K562 (cell line): Measurements from ENCODE around the gene PPP4R4. TPM values are rescaled to one million over a fixed set of nuclear protein-coding genes. Genes with fewer than 3 reads are reported as not detected.

ENCODE experiments used
- ATAC-seq: fragments of 200-7000 bp; cut with Tn5 transposase; 3 replicates; pipeline ENCODE4 v1.9.1; 2020; ENCODE audit warnings: moderate library complexity
- BruUV-seq: library from RNA; stranded (reverse); fragments of 400-500 nt; replicated peaks from 2 replicates; lab custom pipeline; 2021; lab: Mats Ljungman, UMichigan
- CTCF ChIA-PET: fragments of 300-600 bp; formaldehyde crosslinking; extraction: SDS; loops from one replicate; lab custom pipeline; 2021; ENCODE audit warnings: low intra/inter-chr PET ratio; lab: Yijun Ruan, JAX
- POLR2A ChIA-PET: fragments of 300-600, 350-650 bp; sonication (Branson Sonifier 250); formaldehyde crosslinking; extraction: SDS; loops from one replicate; lab custom pipeline; 2021; ENCODE audit warnings: antibody characterized with exemption, inconsistent platforms; lab: Yijun Ruan, JAX
- DNase-seq, 4 experiments: peaks; one replicate each; pipeline versions ENCODE4 v3.0.0 to v3.0.0-alpha.2; 2011 to 2018; ENCODE audit warnings: low spot score in 3 of 4, mixed read lengths in 3 of 4; ENCODE audit errors: extremely low read depth in 1 of 4
- FAIRE-seq: peaks from 2 replicates; lab custom pipeline; 2011; peaks lifted over from hg19 to GRCh38; lab: Jason Lieb, UNC
- H2AFZ ChIP-seq: 2 replicates; pipeline ENCODE4 v1.6.0; 2011; ENCODE audit warnings: low read depth, low read length, control low read depth, inconsistent platforms
- H3K27ac ChIP-seq: fragments of 200-600 bp; 3 replicates; pipeline ENCODE4 v1.8.0; 2011; ENCODE audit warnings: low read depth, mild to moderate bottlenecking, control low read depth, inconsistent platforms, low read length, moderate library complexity, mixed read lengths; ENCODE audit errors: extremely low read depth
- H3K27me3 ChIP-seq, 2 experiments: fragments of 300-600 bp in 1 of 2; 2 replicates in 1 of 2; 3 replicates in 1 of 2; pipeline versions ENCODE4 v1.6.0 to v1.8.0; 2011; ENCODE audit warnings: inconsistent platforms in 2 of 2, low read length in 2 of 2, mild to moderate bottlenecking in 1 of 2, mixed read lengths in 1 of 2, moderate library complexity in 1 of 2; ENCODE audit not compliant: control insufficient read depth in 2 of 2, insufficient read depth in 2 of 2
- H3K36me3 ChIP-seq: fragments of 300-600 bp; 3 replicates; pipeline ENCODE4 v1.8.0; 2011; ENCODE audit warnings: mild to moderate bottlenecking, low read length, inconsistent platforms; ENCODE audit not compliant: control insufficient read depth, insufficient read depth
- H3K4me1 ChIP-seq, 2 experiments: fragments of 200-600 bp in 1 of 2; replicated peaks in 1 of 2; 2 replicates in 1 of 2; 3 replicates in 1 of 2; pipeline versions ENCODE4 v1.5.1 to v1.8.0; 2011; ENCODE audit warnings: inconsistent platforms in 2 of 2, low read length in 2 of 2, mild to moderate bottlenecking in 1 of 2, mixed read lengths in 1 of 2, moderate library complexity in 1 of 2; ENCODE audit not compliant: control insufficient read depth in 2 of 2, insufficient read depth in 2 of 2
- H3K4me2 ChIP-seq: 2 replicates; pipeline ENCODE4 v1.6.1; 2011; ENCODE audit warnings: low read length, control low read depth, inconsistent platforms, mixed read lengths; ENCODE audit not compliant: insufficient read depth
- H3K4me3 ChIP-seq: fragments of 200-600 bp; sonication (generic), shearing (Covaris generic); 2 replicates; pipeline ENCODE4 v1.5.1; 2016; ENCODE audit warnings: control low read depth, inconsistent platforms
- H3K79me2 ChIP-seq: fragments of 200-600 bp; 3 replicates; pipeline ENCODE4 v1.8.0; 2011; ENCODE audit warnings: low read length, inconsistent platforms; ENCODE audit not compliant: control insufficient read depth, insufficient read depth
- H3K9ac ChIP-seq, 2 experiments: 2 replicates each; pipeline versions ENCODE4 v1.6.0 to v1.6.1; 2011; ENCODE audit warnings: low read depth in 2 of 2, low read length in 2 of 2, control low read depth in 1 of 2, inconsistent platforms in 1 of 2, mild to moderate bottlenecking in 1 of 2, mixed read lengths in 1 of 2; ENCODE audit not compliant: insufficient read depth in 1 of 2
- H3K9me1 ChIP-seq: one replicate; pipeline ENCODE4 v1.6.0; 2011; ENCODE audit warnings: inconsistent platforms, mild to moderate bottlenecking, low read length, moderate library complexity; ENCODE audit not compliant: control insufficient read depth, insufficient read depth
- H3K9me3 ChIP-seq: replicated peaks from 2 replicates; pipeline ENCODE4 v1.5.1; 2011; ENCODE audit warnings: low read depth, low read length, inconsistent platforms; ENCODE audit not compliant: control insufficient read depth, insufficient read depth
- H4K20me1 ChIP-seq: replicated peaks from 2 replicates; pipeline ENCODE4 v1.6.1; 2011; ENCODE audit warnings: low read length, inconsistent platforms, mixed read lengths; ENCODE audit not compliant: control insufficient read depth, insufficient read depth
- C11orf30 ChIP-seq: fragments of 450-650 bp; IDR thresholded peaks from 2 replicates; pipeline ENCODE4 v1.6.1; 2016; ENCODE audit warnings: low read depth, mild to moderate bottlenecking
- NR3C1 ChIP-seq: sonication (generic); formaldehyde crosslinking; IDR thresholded peaks from 2 replicates; pipeline ENCODE4 v1.8.1; 2022; ENCODE audit warnings: missing genetic modification reagents
- SRSF3 ChIP-seq: fragments of 200-400 bp; formaldehyde crosslinking; IDR thresholded peaks from 2 replicates; pipeline ENCODE4 v1.6.1; 2016; ENCODE audit warnings: mild to moderate bottlenecking, low read length, moderate library complexity; ENCODE audit not compliant: insufficient read depth
- TAF15 ChIP-seq: fragments of 200-400 bp; formaldehyde crosslinking; IDR thresholded peaks from 2 replicates; pipeline ENCODE4 v1.6.1; 2017; ENCODE audit warnings: mild to moderate bottlenecking, low read depth, low read length, moderate library complexity
- THAP7 ChIP-seq: fragments of 250-450 bp; sonication (Bioruptor Pico); IDR thresholded peaks from 2 replicates; pipeline ENCODE4 v1.5.0; 2021
- ZNF24 ChIP-seq: fragments of 450-650 bp; IDR thresholded peaks from 2 replicates; pipeline ENCODE4 v1.6.1; 2016
- ZNF274 ChIP-seq: IDR thresholded peaks from 2 replicates; pipeline ENCODE4 v1.6.1; 2011; ENCODE audit warnings: low read depth, mild to moderate bottlenecking, low read length, moderate library complexity, borderline replicate concordance
- ZNF316 ChIP-seq: fragments of 450-650 bp; IDR thresholded peaks from 2 replicates; pipeline ENCODE4 v1.6.1; 2016
- WGBS: fragments of 100-300 bp; shearing (Covaris generic); methylation state at CpG from one replicate; pipeline ENCODE4 v1.1.6; 2016; ENCODE audit warnings: low coverage, mixed read lengths; ENCODE audit not compliant: insufficient coverage; ENCODE audit errors: missing lambda C conversion rate; 5-methylcytosine and 5-hydroxymethylcytosine counted together
- in situ Hi-C: fragments of 300-500 bp; cut with MboI; formaldehyde crosslinking; loops from 4 replicates; pipeline ENCODE4 v1.15.0; 2018; ENCODE audit warnings: inconsistent platforms, mixed read lengths
- intact Hi-C: fragments of 100-400 bp; cut with micrococcal nuclease; formaldehyde crosslinking; loops from 2 replicates; pipeline ENCODE4 v1.14.2; 2022
- polyA plus RNA-seq, 8 experiments: library from polyadenylated mRNA; depleted of rRNA in 4 of 8; stranded (reverse) in 5 of 8; unstranded in 3 of 8; fragments of >200 nt; fragmentation: Nextera tagmentation in 2 of 8; fragmentation: Illumina TruSeq in 1 of 8; extraction: Ambion mirVana in 2 of 8; extraction: Trizol in 1 of 8; gene quantifications; 2 replicates each; pipeline versions ENCODE4 v1.2.1 to v1.2.3, GENCODE V29; 2011 to 2014; ENCODE audit warnings: inconsistent platforms in 1 of 8, missing spikeins in 1 of 8
- total RNA-seq, 7 experiments: library from RNA; depleted of rRNA in 6 of 7; stranded (reverse); fragments of >200 nt in 6 of 7; fragmentation: Illumina TruSeq in 2 of 7; extraction: Trizol in 2 of 7; gene quantifications; 2 replicates each; pipeline versions ENCODE4 v1.2.1 to v1.2.3, GENCODE V29; 2011 to 2021; ENCODE audit warnings: low replicate concordance in 1 of 7
- TF ChIP-seq, protein P1 (sequence below): fragments of 450-650 bp; IDR thresholded peaks from 2 replicates; pipeline ENCODE4 v1.6.1; 2017; ENCODE audit warnings: antibody characterized with exemption, mild to moderate bottlenecking

PPP4R4 gene
- total and polyA plus RNA-seq, 9 of the 15 experiments (the other 6 are each of a cell fraction or from before 2014, with no cell fraction given) = 0.11 to 0.26 TPM; not detected in 7

- TF ChIP-seq, protein P1, sequence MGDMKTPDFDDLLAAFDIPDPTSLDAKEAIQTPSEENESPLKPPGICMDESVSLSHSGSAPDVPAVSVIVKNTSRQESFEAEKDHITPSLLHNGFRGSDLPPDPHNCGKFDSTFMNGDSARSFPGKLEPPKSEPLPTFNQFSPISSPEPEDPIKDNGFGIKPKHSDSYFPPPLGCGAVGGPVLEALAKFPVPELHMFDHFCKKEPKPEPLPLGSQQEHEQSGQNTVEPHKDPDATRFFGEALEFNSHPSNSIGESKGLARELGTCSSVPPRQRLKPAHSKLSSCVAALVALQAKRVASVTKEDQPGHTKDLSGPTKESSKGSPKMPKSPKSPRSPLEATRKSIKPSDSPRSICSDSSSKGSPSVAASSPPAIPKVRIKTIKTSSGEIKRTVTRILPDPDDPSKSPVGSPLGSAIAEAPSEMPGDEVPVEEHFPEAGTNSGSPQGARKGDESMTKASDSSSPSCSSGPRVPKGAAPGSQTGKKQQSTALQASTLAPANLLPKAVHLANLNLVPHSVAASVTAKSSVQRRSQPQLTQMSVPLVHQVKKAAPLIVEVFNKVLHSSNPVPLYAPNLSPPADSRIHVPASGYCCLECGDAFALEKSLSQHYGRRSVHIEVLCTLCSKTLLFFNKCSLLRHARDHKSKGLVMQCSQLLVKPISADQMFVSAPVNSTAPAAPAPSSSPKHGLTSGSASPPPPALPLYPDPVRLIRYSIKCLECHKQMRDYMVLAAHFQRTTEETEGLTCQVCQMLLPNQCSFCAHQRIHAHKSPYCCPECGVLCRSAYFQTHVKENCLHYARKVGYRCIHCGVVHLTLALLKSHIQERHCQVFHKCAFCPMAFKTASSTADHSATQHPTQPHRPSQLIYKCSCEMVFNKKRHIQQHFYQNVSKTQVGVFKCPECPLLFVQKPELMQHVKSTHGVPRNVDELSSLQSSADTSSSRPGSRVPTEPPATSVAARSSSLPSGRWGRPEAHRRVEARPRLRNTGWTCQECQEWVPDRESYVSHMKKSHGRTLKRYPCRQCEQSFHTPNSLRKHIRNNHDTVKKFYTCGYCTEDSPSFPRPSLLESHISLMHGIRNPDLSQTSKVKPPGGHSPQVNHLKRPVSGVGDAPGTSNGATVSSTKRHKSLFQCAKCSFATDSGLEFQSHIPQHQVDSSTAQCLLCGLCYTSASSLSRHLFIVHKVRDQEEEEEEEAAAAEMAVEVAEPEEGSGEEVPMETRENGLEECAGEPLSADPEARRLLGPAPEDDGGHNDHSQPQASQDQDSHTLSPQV = no peak
- TF ChIP-seq TAF15 (no peak), ZNF274 (no peak), ZNF24 (no peak), SRSF3 (no peak)
- TF ChIP-seq, all 486 proteins: peak for 0
Measured at GRCh38 chr14:94313991-94314655, 140.0 kb downstream of the PPP4R4 start (continued).

- Histone ChIP-seq H3K4me3 (no peak overlapping the region), H3K4me1 (no peaks in the 10 kb centered on the region), H2AFZ (no peak overlapping the region), H4K20me1 (no peaks in the 10 kb centered on the region), H3K4me2 (no peak overlapping the region), H3K27ac (no peak overlapping the region), H3K9ac (no peak overlapping the region), H3K9me1 (no peaks in the 10 kb centered on the region), H3K27me3 (no peaks in the 10 kb centered on the region)
- ChIA-PET CTCF (no interaction called here), POLR2A (no interaction called here)
- intact Hi-C loops = no loop called here
- BruUV-seq = no TSS peak
- FAIRE-seq (no peak), DNase-seq (no peak)
- TF ChIP-seq NR3C1 (CRISPR knock-in tag) (no peak), THAP7 (CRISPR knock-in tag) (no peak), C11orf30 (0 out of 2 replicates have a peak, but pooled peaks have one; percentile 12), ZNF316 (peak; percentile 57; the same call in 1 of the 2 replicates)
- TF ChIP-seq, all 486 proteins: peak for 2
- H3K9me3 ChIP-seq = no peaks in the 10 kb centered on the region
- WGBS = 0% methylated on average over 2 of the region's 2 CpGs
- ATAC-seq = no peak
- in situ Hi-C loops = no loop called here
- no peaks in the 10 kb centered on the region for H3K36me3 ChIP-seq
- H3K79me2 ChIP-seq = no peaks in the 10 kb centered on the region
Measured at GRCh38 chr14:94314890-94315289, 140.8 kb downstream of the PPP4R4 start.
